Measurements from ENCODE around the gene VTCN1.

The VTCN1 gene

GRCh38 chr1:117173691-117174090, 37.0 kb downstream of the VTCN1 start:
- ATAC-seq = no peak
- TF ChIP-seq TOX (CRISPR knock-in tag; IDR thresholded peaks at IDR 0.05; ENCODE audit: borderline replicate concordance) (no peak), OSR1 (CRISPR knock-in tag; IDR thresholded peaks at IDR 0.05) (no peak), PPARA (CRISPR knock-in tag; IDR thresholded peaks at IDR 0.05; ENCODE audit: borderline replicate concordance) (no peak), TSHZ2 (CRISPR knock-in tag; IDR thresholded peaks at IDR 0.05) (no peak)

- ATAC-seq = no peak
- TF ChIP-seq CSRNP3 (CRISPR knock-in tag; IDR thresholded peaks at IDR 0.05) = no peak
- TF ChIP-seq GLIS3 (CRISPR knock-in tag; IDR thresholded peaks at IDR 0.05) = no peak
- no peak for TF ChIP-seq ZC3H10 (CRISPR knock-in tag; IDR thresholded peaks at IDR 0.05)
- TF ChIP-seq CSDC2 (CRISPR knock-in tag; IDR thresholded peaks at IDR 0.05) = no peak
- no peak for TF ChIP-seq BACH2 (CRISPR knock-in tag; IDR thresholded peaks at IDR 0.05; ENCODE audit: borderline replicate concordance)
- no peak for TF ChIP-seq CREB5 (CRISPR knock-in tag; IDR thresholded peaks at IDR 0.05; ENCODE audit: low read depth)
- TF ChIP-seq SNAI2 (CRISPR knock-in tag; IDR thresholded peaks at IDR 0.05) = no peak
- no peak for TF ChIP-seq POU6F1 (CRISPR knock-in tag; IDR thresholded peaks at IDR 0.05; ENCODE audit: borderline replicate concordance, low read depth)
- TF ChIP-seq RARB (CRISPR knock-in tag; IDR thresholded peaks at IDR 0.05) = no peak
- no peak for TF ChIP-seq ESRRG (CRISPR knock-in tag; IDR thresholded peaks at IDR 0.05)
- TF ChIP-seq ZNF8 (CRISPR knock-in tag; IDR thresholded peaks at IDR 0.05) = no peak
- no peak for TF ChIP-seq ISL1 (CRISPR knock-in tag; IDR thresholded peaks at IDR 0.05)
- TF ChIP-seq PPARA (CRISPR knock-in tag; IDR thresholded peaks at IDR 0.05; ENCODE audit: borderline replicate concordance) = no peak
- TF ChIP-seq ZFP30 (CRISPR knock-in tag; IDR thresholded peaks at IDR 0.05) = no peak
- TF ChIP-seq ZFP3 (CRISPR knock-in tag; IDR thresholded peaks at IDR 0.05) = no peak
- TF ChIP-seq ARNTL (CRISPR knock-in tag; IDR thresholded peaks at IDR 0.05; ENCODE audit: borderline replicate concordance, low read depth) = no peak
- TF ChIP-seq TSHZ2 (CRISPR knock-in tag; IDR thresholded peaks at IDR 0.05) = no peak
Measured at GRCh38 chr1:117173006-117173405, 37.7 kb downstream of the VTCN1 start.

- no peak for ATAC-seq
- TF ChIP-seq ZC3H10 (CRISPR knock-in tag; IDR thresholded peaks at IDR 0.05) (no peak), ZNF565 (CRISPR knock-in tag; conservative IDR thresholded peaks at IDR 0.05; ENCODE audit: low read depth) (no peak), ZNF70 (CRISPR knock-in tag; IDR thresholded peaks at IDR 0.05) (no peak), CREB5 (CRISPR knock-in tag; IDR thresholded peaks at IDR 0.05; ENCODE audit: low read depth) (no peak), POU6F1 (CRISPR knock-in tag; IDR thresholded peaks at IDR 0.05; ENCODE audit: borderline replicate concordance, low read depth) (no peak), CSRNP3 (CRISPR knock-in tag; IDR thresholded peaks at IDR 0.05) (no peak), ZFP3 (CRISPR knock-in tag; IDR thresholded peaks at IDR 0.05) (no peak), ZNF8 (CRISPR knock-in tag; IDR thresholded peaks at IDR 0.05) (no peak), GLIS3 (CRISPR knock-in tag; IDR thresholded peaks at IDR 0.05) (no peak), ZFP30 (CRISPR knock-in tag; IDR thresholded peaks at IDR 0.05) (no peak)
Measured at GRCh38 chr1:117171900-117172511, 38.7 kb downstream of the VTCN1 start.
